Renal pelvis (tissue), 4 donors: ENCODE measurements around the gene POC1B. TPM values are rescaled to one million over a fixed set of nuclear protein-coding genes. Genes with fewer than 3 reads are reported as not detected.
"Not testable (repeated sequence)": the region's sequence is repeated elsewhere in the genome, so short reads cannot be mapped to it uniquely, and the experiment has no call there.

Experiments
- DNase-seq: peaks from one replicate; pipeline ENCODE4 v3.0.0-alpha.2; 2013
- polyA plus RNA-seq, 3 donors: library from polyadenylated mRNA; unstranded; fragments of 120-200 nt; gene quantifications; one replicate each; pipeline ENCODE4 v1.2.1, GENCODE V29; 2013; ENCODE audit not compliant: insufficient read length in 3 of 3

Gene POC1B
- polyA plus RNA-seq, 3 donors: 18.9 to 23.1 (median 21.1) TPM

DNA sequence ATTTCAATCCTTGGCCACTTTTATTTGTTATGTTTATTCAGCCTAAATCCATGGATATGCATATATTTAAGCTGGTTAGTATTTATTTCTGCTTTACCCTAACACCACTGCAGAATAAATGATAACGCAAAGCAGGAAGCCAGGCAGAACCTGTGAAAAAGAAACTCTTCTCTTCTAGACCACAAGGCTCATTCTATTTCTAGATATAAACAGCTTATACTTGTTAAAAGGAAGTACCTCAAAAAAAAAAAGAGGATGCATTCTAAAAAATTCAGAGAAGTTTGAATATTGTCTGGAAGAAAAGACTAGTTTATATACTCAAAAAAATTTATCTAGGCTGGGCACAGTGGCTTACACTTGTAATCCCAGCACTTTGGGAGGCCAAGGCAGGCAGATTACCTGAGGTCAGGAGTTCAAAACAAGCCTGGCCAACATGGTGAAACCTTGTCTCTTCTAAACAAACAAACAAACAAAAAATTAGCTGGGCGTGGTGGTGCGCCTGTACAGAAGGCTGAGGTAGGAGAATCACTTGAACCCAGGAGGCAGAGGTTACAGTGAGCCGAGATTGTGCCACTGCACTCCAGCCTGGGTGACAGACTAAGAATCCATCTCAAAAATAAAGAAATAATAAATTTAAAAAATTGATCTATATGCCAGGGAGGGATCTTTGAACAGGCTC, 57.1 kb downstream of the POC1B start:
- no peak for DNase-seq

DNA sequence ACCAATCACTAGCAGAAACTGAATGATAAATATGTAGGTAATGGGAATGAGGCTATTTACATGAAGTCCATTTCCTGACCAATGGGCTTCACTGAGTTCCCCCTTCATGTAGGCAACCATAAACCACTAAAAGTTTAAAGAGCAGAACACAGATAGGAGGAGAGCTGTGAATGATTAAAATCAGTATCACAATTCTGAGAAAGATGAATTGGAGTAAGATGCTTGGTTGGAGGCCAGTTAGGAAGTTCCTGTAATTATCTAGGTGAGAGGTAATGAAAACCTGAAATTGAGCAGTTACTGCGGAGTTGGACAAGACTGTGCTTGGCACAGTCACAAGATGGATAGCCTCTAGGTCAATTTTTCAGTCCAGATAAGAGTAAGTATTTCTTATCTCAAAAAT, 57.8 kb downstream of the POC1B start:
- no peak for DNase-seq

DNA sequence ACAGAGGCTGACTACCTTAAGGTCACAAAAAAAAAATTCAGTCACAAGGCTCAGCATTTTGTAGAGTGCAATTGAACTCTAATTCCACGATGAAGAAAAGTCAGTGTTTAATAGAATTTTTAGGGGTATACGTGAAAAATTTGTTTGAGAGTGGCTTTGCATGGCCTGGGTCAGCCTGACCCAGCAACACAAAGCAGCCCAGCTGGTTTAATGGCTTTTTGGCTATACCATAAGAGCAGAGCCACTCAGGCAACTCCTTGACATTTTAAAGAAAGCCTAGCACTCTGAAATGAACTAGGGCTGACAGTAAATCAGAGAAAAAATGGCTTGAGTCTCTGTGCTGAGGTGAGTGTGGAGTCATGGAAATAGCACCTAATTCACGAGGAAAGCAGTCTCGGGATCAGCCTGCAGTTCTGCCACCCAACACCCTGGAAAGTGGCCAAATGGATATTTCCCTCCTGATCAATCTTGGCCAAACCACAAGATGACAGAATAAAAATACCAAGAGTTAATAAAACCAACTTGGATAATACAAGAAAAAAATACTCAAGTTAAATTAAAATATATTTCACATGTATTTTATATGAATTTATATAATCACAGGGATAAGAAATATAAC, 60.8 kb downstream of the POC1B start:
- DNase-seq: no peak

DNA sequence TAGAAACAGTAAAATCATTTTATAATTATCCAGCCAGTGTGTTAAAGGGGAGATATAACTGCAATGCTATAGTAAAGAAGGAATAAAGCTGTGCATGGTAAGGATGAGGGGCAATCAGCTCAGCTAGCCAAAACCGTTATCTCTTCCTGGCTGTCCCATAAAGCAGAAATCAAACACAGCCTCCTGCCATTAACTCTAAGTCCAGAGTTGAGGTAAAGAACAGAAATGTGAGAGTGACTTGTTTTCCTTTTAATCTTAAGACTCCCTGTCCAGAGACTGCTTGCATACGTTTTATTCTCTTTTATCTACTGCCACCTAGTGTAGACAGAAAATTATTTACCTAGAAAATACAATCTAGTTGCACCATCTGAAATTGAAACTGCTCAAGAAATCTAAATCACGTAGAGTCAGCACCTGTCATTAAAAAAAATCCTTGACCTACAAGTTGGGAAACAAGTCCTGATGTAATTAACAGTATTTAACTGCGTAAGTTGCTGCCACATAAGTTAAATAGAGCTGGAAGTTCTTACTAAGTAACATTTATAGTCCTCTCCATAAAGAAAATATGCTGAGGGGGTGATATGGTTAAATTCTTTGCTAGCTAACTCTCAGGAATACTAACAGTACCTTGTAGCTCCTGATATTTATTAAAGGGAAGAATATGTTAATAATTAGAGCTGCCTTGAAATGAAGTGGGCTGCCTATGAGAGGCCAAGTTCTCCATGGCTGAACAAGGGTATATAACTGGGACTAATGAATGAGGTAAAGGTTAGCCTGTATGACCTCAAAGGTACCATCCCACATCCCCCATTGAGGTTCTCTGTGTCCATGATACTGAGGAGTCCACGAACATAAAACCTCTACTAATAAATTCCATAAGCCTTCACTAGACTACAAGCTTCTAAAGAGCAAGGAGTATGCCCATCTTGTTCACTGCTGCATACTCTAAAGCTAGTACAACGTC, 63.9 kb downstream of the POC1B start:
- peak; percentile 67 for DNase-seq

DNA sequence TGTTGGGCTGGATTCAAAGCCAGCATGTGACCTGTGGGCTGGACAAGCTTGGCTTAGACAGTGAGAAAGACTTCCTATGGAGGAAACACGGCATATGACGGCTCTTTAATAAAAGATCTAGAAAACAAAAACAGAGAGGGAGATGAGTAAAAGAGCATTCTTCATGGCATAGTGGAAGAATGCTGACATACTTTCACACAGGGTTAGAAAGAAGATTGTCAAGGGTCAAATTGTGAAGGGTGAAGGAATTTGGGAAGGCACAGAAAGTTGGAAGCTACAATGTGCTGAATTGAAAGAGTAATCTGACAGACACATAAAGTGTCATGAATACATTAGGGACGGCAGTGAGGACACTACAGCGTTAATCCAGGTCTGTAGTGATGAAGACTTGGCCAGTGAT, 64.7 kb downstream of the POC1B start:
- DNase-seq: no peak

DNA sequence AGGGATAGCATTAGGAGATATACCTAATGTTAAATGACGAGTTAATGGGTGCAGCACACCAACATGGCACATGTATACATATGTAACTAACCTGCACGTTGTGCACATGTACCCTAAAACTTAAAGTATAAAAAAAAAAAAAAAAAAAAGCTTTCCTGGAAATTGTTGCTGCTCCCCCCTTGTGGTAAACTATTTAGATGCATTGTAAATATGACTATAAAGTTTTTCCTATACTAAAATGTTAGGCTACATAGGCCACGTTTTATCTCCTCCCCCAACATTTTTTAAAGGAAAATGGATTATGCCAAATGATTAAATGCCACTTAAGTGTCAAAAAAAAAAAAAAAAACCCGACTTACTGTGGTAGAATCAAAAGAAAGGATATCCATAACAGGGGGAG, 66.6 kb downstream of the POC1B start:
- DNase-seq: not testable (repeated sequence)

DNA sequence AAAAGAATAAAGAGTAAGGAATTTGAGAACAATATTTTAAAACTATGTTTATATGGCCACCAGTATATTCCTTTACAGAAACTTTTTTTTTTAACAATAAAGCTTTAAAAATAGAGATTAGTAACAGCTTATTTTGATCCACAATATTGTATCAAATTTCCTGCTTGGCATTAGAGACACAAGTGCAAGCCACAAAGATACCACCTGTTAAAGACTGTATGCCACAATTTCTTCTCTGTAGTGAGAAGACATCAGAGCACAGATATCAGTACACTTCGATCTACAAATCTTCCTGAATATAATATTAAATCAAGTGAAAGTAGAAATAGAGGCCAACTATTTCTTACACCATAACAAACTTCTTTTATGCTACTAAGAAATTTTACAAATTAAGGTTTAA, 69.3 kb downstream of the POC1B start:
- DNase-seq: no peak

DNA sequence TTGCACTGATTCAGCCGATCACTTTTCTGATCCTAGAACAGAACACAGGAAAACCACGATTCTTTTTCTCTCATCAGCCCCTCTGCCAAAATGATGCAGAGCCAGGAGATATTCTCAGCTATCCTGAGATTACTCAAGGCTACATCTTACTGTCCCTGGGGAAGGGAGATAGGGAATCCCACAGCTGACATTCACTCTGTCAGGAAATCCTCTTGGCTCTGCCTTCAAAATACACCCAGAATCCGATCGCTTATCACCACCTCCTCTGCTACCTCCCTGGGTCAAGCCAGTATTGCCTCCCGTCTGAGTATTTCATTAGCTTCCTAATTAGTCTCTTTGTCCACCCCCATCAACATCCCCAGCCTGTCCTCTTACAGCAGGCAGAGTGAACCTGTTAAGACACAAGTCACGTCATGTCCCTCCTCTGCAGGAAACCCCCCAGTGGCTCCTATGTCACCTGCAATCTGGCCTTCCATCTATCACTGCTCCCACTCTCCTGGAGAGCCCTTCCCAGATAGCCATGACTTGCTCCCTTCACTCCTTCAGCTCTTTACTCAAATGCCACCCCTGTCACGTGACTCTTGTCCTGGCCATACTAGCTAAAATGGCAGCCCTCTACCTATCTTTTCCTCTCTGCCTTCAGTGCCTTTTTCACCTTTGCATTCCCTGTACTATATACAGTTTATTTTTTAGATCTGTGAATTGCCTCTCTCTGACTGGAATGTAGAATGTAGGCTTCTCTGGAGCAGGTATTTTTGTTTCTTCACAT, 71.6 kb downstream of the POC1B start:
- DNase-seq: no peak

DNA sequence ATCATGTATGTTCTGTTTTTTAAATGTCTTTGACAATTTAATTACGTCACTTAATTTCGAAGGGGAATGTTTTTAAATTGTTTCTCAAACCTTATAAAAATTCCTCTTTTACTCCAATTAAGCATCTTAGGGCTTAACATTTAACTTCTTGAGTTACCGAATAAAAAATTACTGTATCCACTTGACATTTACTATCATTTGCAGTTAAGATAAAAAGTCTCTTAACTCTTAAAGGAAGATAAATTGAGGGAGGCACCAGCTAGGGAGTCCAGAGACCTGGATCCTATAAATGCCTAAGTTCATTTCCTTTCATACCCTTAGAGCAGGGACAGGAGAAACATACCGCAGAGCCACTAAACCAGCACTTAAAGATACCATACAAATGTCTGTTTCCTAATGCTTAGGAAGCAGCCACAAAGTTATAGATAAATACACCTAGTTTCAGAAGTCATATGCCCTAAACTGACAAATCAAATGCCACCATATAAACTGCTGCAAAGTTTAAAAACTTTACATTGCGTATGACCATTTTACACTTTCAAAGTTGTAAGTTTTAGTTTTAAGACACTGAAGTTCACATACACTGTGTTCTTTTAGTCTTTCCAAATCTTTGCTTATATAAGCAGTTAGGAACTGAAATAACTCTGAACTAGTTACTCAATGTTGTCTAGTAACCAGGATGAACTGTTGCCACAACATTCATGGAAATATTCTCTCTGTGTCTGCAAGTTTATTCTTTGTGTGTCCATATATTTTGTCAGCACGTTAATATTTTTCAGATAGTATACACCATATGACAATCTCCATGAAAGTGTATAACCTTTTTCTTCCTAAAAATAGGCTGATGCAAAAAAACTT, 72.5 kb downstream of the POC1B start:
- DNase-seq: peak; percentile 38

DNA sequence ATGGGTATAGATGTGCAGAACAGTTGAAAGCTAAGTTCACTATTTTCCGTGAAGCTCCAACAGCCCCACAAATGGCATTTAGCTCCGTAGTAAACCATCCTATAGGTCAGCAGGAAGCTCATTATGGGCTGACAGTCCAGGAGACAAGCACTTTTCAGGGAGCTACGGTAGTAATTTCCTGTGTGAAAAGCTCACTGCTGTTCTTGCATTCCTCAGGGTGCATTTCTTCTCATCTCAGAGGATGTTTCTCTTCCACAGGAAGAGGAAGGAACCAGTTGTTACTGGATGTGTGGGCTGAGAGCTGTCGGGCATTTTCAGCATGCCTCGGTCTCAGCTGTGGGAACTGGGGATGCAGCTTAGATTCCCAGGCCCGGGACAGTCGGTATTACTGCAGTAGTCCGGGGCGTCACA, 74.0 kb downstream of the POC1B start:
- peak; percentile 28 for DNase-seq

DNA sequence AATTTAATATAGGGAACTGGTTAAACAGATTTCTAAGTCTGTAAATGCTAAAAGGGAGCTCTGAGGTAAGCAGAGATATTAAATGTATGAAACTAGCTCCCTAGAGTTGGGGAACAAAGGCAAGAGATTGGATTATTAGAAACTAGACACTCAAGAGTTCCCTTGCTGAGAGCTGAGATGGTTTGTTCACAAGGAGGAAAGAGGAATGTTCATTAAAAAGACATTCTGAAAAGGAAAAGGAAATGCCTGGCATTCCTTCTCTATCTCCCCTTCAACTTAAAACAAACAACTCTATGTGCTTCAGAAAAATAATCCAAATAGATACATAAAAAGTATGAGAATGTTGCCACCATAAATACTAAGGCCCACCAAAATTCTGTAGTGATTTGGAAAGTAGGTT, 74.9 kb downstream of the POC1B start:
- no peak for DNase-seq

DNA sequence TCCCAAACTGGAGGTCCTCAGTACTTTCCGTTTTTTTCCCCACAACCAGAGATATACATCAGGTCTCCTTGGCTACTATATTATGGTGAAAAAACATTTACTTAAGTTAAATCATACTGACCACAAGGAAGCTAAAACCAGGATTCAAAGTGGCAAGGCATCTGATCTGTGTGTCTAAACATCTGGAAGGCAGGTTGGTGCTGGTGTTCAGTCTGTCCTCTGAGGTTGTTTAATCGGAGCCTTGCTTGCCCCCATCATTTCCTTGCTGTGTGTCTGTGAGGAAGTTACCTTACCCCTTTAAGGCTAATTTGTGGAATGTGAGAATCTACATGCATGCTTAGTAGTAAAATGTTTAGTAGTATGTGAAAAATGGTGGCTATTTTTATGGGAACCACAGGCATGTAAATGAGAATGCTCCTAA, 76.9 kb downstream of the POC1B start:
- DNase-seq: no peak

DNA sequence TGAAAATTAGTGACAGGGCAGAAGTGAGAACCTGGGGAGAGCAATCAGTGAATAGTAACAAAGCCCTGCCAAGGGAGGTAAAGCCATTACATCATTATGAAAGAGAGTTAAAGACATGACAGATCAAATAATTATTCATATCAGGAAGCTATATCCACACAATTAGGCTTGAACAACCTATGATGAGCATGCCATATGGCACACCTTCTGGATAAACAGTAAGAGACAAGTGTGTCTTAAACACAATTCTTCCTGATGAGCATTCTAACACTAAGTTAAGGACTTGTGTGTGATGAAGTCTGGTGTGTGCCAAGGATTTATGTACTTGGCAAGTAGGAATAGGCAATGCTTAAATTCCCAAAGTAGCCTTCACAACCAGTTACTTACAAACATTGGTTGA, 77.3 kb downstream of the POC1B start:
- DNase-seq: no peak

DNA sequence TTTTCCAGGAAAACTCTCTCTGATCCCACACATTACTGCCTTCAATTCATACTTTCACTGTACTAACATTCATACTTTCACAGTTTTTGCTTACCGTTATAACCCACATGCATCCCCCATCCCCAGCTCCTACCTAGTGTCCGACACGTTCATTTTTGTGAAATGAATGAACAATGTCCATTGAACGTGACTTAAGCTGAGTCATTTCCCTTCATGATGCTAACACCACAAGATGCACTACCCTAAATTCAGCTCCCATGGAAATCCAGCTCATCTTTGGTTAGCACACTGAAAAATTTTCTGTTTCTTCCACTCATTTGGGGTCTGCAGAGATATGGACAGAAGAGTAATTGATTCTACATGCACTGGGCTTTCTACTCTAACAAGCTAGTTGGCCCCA, 85.9 kb downstream of the POC1B start:
- DNase-seq: no peak

DNA sequence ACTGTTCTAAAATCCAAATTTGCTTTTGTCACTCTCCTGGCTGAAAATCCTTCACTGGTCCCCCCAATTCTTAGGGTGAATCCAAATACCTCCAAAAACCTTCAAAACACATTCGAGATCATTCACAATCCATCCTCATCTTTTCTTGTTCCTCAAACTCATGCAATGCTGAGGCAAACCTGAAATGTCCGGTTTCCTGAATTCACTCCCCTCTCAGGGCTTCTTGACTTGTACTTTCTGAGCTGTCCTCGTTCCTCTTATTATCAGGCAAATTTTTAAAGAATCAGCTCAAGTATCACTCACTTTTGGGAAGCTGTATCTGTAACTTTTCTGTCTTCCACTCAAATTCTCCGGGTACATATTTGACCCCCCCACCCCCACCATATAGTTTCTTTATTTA, 88.6 kb downstream of the POC1B start:
- DNase-seq: no peak

DNA sequence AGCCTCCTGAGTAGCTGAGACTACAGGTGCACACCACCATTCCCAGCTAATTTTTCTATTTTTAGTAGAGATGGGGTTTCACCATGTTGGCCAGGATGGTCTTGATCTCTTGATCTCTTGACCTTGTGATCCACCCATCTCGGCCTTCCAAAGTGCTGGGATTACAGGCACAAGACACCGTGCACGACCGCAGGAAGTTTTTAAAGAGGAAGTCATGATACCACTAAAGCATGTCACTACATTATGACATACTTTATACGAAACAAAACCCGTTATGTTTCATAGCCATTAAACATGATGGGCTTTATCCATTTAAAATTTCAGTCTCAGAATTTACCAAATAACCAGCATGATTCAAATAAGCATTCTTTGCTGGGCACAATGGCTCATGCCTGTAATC, 89.8 kb downstream of the POC1B start:
- no peak for DNase-seq

DNA sequence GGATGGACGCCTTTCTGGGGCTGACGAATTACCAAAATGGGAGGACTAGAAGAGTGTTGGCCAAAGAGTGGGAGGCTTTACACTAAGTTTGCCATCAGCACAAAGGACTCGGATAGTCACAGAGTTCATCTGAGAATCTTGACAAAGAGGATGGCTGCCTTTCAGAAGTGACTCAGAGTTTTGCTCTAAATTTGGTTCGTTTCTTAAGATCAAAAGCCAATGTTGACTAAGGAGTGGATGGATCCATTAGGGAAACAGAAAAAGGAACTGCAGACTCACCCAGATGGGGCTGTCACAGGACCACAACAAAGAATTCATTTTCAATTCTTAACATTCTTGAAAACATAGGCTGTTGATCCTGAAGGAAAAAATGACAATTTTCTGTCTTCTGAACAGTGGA, 92.2 kb downstream of the POC1B start:
- DNase-seq: no peak

DNA sequence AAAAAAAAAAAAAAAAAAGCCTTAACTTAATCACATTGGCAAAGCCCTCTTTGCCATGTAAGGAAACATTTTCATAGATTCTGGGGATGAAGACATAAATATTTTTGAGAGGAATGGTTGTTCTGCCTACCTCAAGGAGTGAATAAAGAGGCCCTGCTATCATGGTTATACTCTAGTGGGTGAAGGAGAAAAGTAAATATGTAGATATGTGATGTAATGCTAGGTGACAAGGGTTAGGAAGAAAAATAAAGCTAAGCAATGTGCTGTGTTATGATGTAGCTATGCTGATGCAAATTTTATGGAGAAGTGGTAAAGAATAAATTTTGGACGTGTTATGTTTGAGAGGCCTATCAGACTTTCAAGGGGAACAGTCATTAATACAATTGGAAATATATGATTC, 93.5 kb downstream of the POC1B start:
- no peak for DNase-seq

DNA sequence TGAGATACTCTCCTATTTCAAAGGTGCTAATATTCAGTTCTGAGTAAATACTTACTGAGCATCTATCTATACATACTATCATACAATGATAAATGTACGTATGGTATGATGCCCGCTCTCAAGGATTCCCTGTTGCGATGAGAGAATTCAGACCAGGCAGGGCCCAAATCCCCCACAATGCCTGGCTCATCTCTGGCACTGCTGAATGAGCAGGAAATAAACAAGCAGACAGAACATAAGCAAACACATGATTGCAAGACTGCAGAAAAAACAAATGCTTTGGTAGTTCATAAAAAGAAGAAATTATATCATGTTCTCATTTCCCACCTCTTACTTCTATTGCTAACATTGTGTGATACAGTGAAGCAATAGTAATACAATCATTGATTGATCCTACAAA, 96.3 kb downstream of the POC1B start:
- no peak for DNase-seq

DNA sequence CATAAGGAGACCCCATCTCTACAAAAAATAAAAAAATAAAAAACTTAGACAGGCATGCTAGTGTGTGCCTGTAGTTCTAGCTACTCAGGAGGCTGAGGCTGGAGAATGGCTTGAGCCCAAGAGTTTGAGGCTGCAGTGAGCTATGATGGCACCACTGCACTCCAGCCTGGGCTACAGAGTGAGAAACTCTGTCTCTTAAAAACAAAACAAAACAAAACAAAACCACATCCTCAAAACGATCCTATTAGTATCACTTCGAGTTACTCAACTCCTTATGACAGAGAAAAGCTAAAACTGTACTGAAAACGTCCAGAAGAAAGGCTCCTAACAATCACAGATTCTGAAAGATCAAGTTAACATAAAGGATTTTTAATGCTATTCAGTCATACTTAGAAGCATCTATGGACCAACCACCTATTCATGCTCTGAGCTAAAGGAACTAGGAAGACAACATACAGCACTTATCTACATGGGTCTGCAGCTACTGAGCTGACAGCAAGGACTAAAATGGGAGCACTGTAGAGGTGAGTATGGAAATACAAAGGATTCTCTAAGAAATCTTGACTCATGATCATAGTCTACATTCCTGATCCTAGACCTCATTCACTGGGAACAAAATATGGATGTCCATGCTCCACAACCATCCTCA, 98.2 kb downstream of the POC1B start:
- no peak for DNase-seq

DNA sequence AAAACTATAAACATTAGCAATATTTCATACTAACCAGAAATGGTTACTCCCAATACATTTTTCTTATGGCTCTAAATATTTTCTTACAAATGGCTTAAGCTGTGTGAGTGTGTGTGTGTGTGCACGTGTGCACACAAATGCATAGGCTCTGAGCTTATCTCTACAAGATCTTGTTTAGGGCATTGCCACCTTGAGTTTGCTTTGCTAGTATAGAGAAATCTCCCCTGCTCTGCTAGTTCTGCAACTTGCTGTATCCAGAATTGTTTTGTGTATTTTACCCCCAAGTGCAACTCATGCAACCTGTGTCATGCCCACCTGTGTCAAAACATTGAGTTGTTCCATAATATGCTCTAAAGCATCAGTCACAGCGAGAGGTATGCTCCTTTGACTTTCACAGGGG, 101.0 kb downstream of the POC1B start:
- DNase-seq: no peak
